Measurements from ENCODE around the gene DISP2. TPM values are rescaled to one million over a fixed set of nuclear protein-coding genes. Genes with fewer than 3 reads are reported as not detected.

DISP2 gene
- total RNA-seq, 4 donors from 2014 or later: under 0.01 to 1.1 (median 0.12) TPM

- DNase-seq (ENCODE audit: low spot score) (no peak), ATAC-seq (ENCODE audit: low FRiP score) (no peak)
- no peak for TF ChIP-seq CTCF (IDR thresholded peaks at IDR 0.05)
These were observed 5.6 kb downstream of the DISP2 start for GRCh38 chr15:40363611-40364010.

- ATAC-seq (ENCODE audit: low FRiP score): no peak
- DNase-seq (ENCODE audit: low spot score): no peak
- no peak for TF ChIP-seq CTCF (IDR thresholded peaks at IDR 0.05)
These were observed 6.2 kb downstream of the DISP2 start for GRCh38 chr15:40364251-40364650.

- DNase-seq (ENCODE audit: low spot score): no peak
- ATAC-seq (ENCODE audit: low FRiP score): no peak
- no peak for TF ChIP-seq CTCF (IDR thresholded peaks at IDR 0.05)
These were observed 7.0 kb downstream of the DISP2 start for GRCh38 chr15:40365016-40365415.

- ATAC-seq (ENCODE audit: low FRiP score): no peak
These were observed 7.8 kb downstream of the DISP2 start for GRCh38 chr15:40365624-40366456.

GRCh38 chr15:40366457-40367370, 8.7 kb downstream of the DISP2 start:
- no peak for TF ChIP-seq CTCF (IDR thresholded peaks at IDR 0.05)
- no peak for DNase-seq (ENCODE audit: low spot score)
- ATAC-seq (ENCODE audit: low FRiP score): peak; percentile 38

More at GRCh38 chr15:40365624-40366456, 7.8 kb downstream of the DISP2 start:
- no peak for TF ChIP-seq CTCF (IDR thresholded peaks at IDR 0.05)
- no peak for DNase-seq (ENCODE audit: low spot score)

- TF ChIP-seq CTCF (IDR thresholded peaks at IDR 0.05): no peak
- no peak for ATAC-seq (ENCODE audit: low FRiP score)
- no peak for DNase-seq (ENCODE audit: low spot score)
These were observed 9.3 kb downstream of the DISP2 start for GRCh38 chr15:40367371-40367685.

Data from omental fat pad (tissue), 4 donors.